ENCODE data around the gene C6orf120. TPM values are rescaled to one million over a fixed set of nuclear protein-coding genes. Genes with fewer than 3 reads are reported as not detected.

The C6orf120 gene
- total and polyA plus RNA-seq, 2 of the 13 experiments (the other 11 are each of a cell fraction or from before 2014, with no cell fraction given): 21.7 to 29.9 TPM

- TF ChIP-seq, protein P1, sequence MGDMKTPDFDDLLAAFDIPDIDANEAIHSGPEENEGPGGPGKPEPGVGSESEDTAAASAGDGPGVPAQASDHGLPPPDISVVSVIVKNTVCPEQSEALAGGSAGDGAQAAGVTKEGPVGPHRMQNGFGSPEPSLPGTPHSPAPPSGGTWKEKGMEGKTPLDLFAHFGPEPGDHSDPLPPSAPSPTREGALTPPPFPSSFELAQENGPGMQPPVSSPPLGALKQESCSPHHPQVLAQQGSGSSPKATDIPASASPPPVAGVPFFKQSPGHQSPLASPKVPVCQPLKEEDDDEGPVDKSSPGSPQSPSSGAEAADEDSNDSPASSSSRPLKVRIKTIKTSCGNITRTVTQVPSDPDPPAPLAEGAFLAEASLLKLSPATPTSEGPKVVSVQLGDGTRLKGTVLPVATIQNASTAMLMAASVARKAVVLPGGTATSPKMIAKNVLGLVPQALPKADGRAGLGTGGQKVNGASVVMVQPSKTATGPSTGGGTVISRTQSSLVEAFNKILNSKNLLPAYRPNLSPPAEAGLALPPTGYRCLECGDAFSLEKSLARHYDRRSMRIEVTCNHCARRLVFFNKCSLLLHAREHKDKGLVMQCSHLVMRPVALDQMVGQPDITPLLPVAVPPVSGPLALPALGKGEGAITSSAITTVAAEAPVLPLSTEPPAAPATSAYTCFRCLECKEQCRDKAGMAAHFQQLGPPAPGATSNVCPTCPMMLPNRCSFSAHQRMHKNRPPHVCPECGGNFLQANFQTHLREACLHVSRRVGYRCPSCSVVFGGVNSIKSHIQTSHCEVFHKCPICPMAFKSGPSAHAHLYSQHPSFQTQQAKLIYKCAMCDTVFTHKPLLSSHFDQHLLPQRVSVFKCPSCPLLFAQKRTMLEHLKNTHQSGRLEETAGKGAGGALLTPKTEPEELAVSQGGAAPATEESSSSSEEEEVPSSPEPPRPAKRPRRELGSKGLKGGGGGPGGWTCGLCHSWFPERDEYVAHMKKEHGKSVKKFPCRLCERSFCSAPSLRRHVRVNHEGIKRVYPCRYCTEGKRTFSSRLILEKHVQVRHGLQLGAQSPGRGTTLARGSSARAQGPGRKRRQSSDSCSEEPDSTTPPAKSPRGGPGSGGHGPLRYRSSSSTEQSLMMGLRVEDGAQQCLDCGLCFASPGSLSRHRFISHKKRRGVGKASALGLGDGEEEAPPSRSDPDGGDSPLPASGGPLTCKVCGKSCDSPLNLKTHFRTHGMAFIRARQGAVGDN (CRISPR knock-in tag; IDR thresholded peaks at IDR 0.05): peak; percentile 95
- TF ChIP-seq ZBTB7A (CRISPR knock-in tag; IDR thresholded peaks at IDR 0.05) (peak; percentile 98), EHMT2 (IDR thresholded peaks at IDR 0.05; ENCODE audit: borderline replicate concordance, low read depth, low read length) (no peak), SALL1 (CRISPR knock-in tag; IDR thresholded peaks at IDR 0.05) (peak; percentile 82), ZSCAN22 (CRISPR knock-in tag; IDR thresholded peaks at IDR 0.05) (no peak), ZSCAN31 (CRISPR knock-in tag; IDR thresholded peaks at IDR 0.05; ENCODE audit: low read depth) (peak; percentile 45; the same call in 1 of the 2 replicates), ZBED4 (CRISPR knock-in tag; IDR thresholded peaks at IDR 0.05; ENCODE audit: borderline replicate concordance) (no peak; the same call in 1 of the 2 replicates), NFAT5 (CRISPR knock-in tag; IDR thresholded peaks at IDR 0.05) (peak; percentile 84; the same call in 1 of the 2 replicates)
- TF ChIP-seq, protein P2, sequence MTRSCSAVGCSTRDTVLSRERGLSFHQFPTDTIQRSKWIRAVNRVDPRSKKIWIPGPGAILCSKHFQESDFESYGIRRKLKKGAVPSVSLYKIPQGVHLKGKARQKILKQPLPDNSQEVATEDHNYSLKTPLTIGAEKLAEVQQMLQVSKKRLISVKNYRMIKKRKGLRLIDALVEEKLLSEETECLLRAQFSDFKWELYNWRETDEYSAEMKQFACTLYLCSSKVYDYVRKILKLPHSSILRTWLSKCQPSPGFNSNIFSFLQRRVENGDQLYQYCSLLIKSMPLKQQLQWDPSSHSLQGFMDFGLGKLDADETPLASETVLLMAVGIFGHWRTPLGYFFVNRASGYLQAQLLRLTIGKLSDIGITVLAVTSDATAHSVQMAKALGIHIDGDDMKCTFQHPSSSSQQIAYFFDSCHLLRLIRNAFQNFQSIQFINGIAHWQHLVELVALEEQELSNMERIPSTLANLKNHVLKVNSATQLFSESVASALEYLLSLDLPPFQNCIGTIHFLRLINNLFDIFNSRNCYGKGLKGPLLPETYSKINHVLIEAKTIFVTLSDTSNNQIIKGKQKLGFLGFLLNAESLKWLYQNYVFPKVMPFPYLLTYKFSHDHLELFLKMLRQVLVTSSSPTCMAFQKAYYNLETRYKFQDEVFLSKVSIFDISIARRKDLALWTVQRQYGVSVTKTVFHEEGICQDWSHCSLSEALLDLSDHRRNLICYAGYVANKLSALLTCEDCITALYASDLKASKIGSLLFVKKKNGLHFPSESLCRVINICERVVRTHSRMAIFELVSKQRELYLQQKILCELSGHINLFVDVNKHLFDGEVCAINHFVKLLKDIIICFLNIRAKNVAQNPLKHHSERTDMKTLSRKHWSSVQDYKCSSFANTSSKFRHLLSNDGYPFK (CRISPR knock-in tag; IDR thresholded peaks at IDR 0.05; ENCODE audit: borderline replicate concordance): no peak; the same call in 1 of the 2 replicates
These were observed 22.7 kb downstream of the C6orf120 start, which contains the start of gene PHF10 (continued) for GRCh38 chr6:169724494-169725124.
